TTC549 (cell line): ENCODE results near the gene TMOD1.

Experiments used
- FAIRE-seq: peaks from 2 replicates; lab custom pipeline; 2012; peaks lifted over from hg19 to GRCh38; lab: Jason Lieb, UNC

TMOD1 gene

DNA sequence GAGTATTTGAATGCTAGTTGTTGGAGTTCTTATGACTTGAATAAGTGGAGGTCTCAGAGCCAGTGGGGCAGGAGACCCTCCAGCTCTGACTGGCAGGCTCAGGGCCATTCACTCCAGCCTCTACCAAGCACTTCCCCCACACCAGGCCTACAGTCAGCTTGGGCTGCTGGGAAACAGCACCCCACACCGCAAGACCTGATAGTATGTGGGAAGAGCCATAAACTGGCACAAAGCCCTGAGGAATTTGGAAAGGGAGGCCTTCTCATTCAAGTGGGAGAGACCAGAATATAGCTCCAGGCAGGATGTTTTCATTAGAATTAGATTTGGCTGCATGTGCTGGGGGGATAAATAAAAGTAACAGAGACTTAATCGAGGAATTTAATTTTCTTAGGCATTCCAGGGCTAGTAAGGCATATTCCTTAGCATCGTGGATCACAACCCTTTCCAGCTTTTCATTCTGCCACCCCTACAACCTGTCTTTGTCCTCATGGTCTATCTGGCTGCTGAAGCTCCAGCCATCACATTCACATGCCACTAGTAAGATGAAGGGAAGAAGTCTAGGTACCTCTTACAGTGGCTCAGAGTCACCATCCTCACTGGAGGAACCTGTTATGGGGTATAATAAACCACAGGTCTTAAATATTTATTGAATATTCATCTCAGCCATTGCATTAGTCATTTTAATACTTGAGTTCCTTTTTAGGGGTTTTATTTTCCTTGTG, 47.5 kb downstream of the TMOD1 start:
- FAIRE-seq: no peak

DNA sequence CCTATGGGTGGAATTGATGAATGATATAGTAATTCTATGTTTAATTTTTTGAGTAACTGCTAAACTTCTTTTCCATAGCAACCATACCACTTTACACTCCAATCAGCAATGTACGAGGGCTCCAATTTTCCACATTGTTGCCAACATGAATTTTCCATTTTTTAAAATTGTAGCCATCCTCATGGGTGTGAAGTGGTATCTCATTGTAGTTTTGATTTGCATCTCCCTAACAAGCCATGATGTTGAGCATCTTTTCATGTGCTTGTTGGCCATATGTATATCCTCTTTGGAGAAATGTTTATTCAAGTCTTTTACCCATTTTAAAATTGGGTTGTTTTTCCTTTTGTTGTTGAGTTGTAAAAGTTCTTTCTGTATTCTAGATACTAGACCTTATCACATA, 48.9 kb downstream of the TMOD1 start:
- no peak for FAIRE-seq

DNA sequence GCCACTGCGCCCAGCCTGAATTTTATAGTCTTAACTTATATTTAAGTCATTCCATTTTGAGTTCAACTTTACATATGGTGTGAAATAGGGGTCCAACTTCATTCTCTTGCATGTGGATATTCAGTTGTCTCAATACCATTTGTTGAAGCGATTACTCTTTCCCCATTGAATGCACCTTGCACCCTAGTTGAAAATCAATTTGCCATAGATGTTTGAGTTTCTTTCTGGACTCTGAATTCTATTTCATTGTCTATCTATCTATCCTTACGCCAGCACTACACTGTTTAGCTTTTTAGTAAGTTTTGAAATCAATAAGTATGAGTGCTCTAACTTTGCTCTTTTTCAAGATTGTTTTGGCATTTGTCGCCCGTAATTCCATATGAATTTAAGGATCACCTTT, 49.8 kb downstream of the TMOD1 start:
- no peak for FAIRE-seq

DNA sequence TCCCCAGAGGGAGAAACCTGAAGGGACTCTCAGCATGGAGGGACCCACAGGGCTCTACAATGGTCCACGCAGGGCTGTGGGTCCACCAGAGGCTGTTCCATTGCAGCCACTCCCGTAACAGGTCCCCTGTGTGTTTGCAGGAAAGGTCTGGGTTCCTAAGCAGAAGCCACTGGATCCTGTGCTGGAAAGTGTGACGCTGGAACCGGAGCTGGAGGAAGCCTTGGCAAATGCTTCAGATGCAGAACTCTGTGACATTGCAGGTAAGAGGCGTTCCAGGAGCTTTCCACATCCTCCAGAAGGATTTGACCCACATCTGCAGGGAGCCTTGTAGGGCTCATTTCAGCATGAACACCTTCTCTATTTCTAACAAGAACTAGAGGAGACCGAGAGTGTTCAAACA, 51.7 kb downstream of the TMOD1 start:
- no peak for FAIRE-seq

DNA sequence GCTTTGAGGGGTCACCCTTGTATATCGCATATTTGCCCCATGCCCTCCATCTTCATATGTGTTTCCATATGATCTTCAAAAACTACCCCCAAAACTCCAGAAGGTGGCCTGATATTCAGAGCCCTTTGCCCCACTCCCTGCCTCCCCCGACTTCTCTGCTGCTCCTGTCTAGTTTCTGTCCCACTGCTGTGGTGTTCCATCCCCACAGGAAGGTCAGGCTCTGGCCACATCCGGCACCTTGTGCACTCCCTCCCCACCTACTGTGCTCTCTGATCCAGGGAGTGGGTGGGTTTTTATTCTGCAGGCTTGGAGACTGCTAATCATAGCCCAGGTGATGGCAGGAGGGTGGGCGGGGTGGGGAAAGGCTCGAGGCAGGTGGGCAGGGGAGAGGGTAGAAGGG, 52.4 kb downstream of the TMOD1 start:
- FAIRE-seq: no peak

DNA sequence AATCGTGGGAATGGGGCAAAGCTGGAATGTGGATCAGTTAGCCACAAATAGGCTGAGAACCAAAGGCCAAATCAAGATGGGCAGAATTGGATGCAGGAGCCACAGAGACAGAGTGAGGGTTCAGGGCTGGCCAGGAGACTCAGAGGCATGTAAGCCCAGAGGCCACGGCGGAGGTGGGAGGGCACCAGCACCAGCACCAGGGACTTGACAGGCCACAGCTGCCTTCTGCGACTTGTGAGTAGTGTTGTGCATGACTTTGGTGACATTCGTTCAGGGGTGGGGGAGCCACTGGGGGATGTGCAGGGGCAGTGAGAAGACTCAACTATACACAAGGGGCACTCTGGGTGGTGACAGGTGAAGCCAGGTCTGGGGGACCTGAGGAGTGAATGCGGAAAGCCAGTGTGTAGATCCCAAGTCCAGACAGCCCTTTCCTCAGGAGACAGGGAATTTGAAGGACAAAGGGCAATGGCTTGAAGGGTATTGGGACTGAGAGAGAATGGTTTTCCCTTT, 53.2 kb downstream of the TMOD1 start:
- FAIRE-seq: no peak

DNA sequence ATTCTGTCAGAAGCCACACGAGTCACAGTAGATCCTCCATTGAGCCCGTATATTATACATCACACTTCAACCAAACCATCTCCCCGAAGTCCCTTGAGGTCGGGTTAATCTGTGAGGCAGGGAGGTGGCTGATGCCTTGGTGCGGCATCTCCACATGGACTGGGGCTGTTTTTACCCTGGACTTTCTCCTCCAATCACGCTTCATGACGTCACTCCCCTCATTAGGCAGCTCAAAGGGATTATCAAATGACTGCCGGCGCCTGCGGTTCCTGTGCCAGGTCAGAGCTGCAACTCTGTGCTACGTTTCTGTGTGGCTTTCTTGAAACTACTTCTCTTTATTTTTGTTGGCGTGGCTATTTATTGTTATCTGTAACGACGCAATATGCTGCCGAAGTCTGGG, 53.7 kb downstream of the TMOD1 start:
- no peak for FAIRE-seq

DNA sequence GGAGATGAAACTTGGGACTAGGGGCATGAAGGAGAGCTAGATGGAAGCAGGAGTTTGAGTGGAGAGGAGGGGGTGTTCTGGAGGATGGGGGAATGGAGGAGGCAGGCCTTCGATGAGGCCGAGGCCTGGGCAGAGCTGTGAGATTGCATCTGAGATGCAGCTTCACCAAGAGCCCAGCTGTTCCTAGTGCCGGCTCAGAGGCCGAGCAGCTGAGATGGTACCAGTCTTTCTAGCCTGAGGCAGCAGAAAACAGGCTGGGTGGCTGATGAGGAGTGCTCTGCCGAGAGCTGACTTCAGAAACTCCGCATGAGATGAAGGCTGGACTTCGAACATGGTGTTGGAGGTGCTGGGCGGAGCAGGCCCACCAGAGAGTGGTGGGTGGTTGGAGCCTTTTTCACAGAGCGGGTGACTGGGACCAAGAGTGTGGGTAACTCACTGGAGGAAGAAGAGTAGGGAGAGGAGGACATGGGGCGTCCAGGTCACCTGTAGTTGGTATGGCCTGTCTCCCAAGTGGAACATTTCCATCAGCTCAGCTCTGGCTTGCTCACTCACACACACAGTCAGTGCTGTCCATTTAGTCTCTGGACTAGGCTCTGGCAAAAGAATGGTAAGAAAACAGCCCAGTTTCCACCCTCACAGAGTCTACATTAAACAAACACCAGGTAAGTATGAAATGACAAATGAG, 54.7 kb downstream of the TMOD1 start:
- FAIRE-seq: no peak

DNA sequence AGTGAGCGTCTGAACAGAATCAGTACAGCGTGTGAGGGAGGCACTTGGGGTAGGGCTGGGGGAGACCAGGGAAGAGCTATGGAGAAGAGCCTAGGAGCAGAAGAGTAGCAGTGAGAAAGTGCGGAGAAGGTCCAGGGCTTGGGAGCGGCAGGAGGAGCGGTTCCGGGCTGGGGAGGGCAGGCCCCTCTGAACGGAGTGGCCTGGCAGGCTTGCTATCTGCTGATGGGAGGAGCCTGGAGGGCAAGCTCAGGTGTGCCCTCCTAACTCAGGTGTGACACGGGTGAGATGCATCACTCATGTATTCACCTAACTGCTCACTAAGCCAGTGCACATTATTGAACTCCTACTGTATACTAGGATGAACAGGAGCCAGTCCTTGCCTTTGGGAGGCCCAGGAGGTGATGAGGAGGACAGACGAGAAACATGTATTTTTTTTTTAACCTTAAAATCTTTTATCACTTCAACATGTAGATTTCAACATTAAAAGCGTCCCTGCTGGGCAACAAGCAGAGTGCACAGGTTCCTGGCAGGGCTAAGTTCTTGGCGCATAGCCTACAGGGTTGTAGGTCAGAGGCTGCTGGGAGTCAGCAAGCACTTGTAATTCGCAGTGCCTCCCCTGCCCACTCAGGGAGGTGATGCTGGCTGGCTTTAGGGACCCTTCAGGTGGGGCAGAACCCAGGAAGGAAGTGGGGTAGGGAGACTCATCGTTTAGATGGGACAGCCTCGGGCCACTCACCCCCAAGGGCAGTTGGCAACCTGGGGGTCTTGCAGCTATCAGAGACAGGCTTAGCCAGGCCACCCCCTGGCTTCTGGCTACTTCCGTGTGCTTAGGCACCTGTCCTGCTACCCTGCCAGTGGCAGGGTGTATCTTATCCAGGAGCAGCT, 55.5 kb downstream of the TMOD1 start:
- no peak for FAIRE-seq

DNA sequence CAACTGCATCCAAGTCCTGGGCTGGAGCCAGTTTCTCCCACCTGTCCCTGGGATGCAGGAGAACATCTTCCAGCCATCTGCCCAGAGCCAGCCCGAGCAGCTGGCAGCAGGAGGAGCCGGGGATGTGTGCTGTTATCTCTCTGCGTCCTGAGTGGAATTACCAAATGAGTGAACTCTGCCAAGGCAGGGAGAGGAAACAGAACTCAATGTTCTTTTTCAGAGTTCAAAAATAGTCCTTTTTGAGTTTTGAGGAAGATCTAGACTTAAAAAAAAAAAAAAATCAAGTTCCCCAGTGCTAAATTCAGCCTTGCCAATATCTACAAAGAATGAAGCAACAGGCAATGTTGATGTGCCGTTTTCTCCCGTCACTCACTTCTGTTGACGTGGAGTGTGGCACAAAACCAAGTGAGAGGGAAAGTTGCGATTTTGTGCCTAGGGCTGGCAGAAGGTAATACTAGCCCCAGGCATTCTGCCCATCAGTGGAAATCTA, 56.2 kb downstream of the TMOD1 start:
- no peak for FAIRE-seq

DNA sequence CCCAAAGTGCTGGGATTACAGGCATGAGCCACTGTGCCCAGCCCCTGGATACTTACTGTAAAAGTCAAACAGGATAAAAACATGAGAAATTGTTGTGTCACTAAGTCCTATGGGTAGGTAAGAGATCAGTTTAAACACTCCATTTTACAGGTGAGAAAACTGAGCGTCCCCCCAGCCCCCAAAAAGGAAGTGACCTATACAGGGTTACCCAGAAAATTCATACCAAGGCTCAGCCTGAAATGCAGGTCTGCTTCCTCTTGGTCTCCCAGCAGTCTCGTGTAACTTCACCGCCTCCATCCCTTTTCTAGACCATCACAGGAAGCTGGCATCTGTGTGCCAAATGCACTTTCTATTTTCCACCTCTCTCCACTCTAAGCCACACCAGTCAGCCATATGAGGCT, 57.2 kb downstream of the TMOD1 start:
- no peak for FAIRE-seq

DNA sequence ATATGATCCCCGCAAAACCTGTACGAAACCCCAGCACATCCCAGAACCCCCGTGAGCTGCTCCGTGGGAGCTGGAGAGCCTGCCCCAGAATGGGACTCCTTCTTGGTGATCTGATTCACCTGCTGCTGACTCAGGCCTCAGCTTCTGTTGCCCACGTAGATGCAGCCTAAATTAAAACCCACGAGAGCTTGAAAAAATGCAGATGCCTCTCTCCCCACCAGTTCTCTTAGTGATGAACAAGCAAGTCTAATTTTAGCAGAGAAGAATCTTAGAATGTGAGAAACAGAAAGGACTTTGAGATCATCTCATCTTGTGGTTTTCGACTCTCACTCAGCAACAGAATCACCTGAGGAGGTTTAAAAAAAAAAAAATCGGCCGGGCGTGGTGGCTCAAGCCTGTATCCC, 57.6 kb downstream of the TMOD1 start:
- FAIRE-seq: no peak

DNA sequence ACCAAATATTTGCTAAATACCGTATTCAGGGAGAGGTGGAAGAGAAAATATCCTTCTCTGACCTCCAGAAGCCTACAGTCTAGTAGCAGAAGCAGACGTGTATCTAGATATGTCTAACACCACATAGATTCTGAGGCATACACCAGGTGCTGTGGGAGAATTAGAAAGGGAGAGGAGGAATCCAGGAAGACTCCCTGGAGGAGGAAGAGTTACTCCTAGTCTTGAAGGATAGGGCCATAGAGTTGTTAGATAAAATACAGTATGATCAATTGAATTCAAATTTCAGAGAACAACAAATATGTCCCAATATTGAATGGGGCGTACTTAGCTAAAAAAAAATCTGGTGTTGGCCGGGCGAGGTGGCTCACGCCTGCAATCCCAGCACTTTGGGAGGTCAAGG, 58.7 kb downstream of the TMOD1 start:
- no peak for FAIRE-seq

DNA sequence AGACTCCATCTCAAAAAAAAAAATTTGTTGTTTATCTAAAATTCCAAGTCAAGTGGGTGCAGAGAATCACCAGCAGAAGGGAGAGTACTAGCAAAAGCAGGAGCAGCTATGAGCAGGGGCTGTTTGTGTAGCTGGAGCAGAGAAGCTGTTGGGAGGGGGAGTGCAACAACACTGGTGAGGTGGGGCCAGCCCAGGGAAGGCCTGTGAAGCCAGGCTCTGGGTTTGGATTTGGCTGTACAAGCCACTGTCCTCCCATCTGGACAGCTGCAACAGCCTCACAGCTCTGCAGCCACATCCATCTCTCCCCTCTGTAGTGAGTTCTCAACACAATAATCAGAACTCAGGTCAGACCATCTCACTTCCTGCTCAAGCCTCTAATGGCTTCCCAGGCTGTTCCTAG, 59.4 kb downstream of the TMOD1 start:
- FAIRE-seq: no peak

DNA sequence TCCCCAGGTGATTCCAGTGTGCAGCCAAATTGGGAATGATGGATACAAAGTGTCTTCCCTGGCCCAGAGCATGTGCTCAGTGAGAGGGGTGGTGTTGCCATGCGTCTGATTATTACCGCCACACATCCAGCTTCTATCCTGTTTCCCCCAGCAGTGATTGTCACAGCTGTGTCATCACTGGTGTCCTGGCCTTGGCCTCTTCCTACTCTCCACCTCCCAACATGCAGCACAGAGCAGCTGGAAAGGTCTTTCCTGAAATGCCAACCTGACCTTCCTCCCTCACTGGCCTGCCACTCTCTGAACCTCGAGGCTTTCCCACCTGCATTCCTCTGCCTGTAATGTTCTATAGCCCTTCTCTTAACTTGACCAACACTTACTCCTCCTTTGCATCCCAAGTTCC, 60.0 kb downstream of the TMOD1 start:
- no peak for FAIRE-seq

DNA sequence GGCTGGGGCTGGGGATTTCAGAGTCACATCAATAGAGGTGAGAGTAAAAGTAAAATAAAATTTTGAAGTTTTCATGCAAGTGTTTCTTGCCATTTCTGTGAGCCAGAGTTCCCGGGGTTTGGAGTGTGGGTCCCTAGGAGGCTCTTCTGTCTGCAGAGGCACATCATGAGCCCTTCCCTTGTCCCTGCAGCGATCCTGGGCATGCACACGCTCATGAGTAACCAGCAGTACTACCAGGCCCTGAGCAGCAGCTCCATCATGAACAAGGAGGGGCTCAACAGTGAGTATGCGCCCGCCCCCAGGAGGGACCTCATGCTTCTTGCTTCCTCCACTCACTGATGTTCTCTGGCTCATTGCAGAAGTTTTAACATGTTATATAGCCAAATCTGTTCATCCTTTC, 61.1 kb downstream of the TMOD1 start:
- FAIRE-seq: no peak

DNA sequence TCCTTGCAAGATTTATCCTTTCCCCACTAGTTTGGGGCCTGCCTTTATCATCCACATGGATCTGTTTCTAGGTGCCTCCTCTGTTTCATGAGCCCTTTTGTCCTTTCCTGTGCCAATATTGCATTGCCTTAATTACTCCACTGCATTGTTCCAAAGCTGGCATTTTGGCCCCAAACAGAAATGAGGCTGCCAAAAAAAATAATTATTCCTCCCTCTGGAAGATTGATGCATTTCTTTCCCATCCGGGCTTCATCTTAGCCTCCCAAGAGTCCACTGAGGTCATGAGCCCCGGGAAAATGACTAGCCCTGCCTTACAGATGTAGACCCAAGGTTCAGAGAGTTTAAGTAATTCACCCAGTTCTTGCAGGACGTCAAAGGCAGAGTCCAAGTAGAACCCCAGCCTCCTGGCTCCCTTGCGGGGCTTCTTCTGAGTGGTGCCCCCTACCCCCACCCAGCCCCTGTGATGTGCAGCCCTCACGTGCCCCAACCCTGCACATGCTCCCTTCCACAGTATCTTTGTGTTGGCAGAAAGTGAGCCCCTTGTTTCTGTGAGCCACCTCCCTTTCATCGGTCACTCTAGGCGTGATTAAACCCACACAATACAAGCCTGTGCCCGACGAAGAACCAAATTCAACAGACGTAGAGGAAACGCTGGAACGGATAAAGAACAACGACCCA, 62.1 kb downstream of the TMOD1 start:
- FAIRE-seq: no peak

DNA sequence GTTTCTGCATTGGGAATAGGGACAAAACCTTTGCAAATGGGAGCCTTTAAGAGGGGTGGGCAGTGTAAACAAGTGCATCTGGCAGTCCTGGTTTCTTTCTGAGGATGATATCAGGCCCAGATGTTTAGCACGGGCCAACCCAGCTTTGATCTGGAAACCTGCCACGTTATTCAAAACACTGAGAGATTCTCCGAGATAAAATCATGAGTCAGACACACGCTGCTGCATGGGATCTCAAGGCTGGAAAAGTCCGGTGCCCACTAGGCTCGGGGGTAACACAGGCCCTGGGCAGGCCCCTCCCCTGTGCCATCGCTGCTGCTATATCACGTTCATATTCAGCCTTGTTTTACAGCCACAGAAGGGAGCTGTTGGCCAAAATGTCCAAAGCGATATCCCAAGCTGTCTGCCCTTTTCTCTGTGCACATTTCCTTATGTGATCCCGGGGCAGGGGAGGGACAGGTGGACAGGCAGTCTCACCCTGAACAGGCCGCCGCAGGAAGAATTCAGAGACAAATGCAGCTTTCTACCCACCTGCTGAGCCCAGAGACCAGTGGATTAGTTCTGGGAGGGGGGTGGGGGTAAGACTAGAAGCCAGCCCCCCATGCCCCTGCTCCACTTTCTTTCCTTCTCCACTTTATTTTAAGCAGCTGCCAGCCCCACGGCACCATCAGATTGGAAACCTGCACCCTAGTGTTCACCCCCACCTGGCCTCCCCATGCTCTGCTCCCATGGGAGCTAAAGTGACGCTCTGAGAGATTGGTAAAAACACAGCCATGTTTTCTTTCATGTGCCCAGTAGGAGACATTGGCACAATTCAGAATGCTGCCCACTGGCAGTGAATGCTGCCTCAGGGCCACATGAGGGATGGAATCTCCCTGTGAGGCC, 63.1 kb downstream of the TMOD1 start:
- FAIRE-seq: no peak

DNA sequence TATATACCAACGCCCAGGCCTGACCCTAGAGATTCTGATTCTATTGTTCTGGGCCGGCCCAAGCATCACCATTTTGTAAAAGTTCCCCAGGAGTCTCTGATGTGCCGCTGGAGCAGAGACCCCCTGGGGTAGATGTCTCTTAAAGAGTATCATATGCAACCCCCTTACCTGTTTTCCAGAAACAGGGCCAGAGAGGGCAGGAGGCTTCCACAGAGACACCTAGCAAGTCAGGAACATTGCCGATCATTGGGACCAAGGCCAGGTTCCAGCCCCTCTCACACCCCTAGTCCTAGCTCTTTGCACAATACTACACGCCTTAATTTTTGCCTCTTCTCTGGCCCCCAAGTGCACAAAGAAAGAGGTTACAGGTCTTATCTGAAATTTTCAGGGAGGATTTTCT, 63.8 kb downstream of the TMOD1 start:
- FAIRE-seq: no peak

DNA sequence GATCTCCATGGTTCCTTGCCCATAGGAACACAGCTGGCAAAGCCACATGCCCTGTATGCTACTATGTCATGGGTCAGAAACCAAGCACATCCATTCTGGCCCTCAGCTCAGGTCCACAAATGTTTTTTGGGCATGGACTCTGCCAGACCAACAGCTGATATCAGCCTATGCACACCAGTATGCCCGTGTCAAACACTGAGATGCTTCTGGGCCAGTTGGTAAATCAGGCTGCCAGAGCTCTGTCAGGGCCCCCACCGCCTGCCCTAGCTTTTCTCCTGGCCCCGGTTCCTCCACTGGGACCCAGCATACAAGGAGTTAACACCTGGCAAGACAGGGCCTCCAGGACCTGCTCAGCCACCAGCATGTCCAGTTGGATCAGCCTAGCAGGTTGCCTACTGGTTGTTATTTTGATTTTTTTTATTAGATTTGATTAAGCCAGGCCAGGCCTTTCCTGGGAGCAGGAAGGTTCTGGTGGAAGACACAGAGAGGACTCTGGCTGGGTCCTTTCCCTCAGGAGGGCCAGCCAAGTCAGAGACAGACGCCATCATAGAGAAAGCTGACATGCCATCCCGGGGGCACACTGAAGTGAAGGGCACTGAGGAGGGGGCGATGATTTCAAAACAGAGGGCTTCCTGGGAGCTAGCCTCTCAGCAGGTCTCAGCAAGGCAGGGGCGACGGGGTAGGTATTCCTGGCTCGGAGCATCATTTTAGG, 65.9 kb downstream of the TMOD1 start:
- FAIRE-seq: no peak

DNA sequence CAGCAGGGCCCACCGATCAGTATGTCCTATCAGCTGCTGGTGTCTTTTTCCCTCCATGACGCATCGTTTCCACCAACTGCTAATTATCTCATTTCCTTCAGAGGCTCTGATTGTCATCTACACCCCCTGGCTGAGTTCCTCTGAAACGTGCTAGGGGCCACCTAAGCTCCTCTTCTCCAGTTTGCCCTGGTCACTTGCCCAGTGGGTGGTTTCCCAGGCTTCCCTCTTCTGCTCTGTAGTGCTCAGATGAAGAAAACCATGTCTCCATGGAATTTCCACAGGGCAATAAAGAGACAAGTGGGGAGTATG, 66.4 kb downstream of the TMOD1 start:
- FAIRE-seq: no peak
